ENCODE results near the gene ITGA11.

ITGA11 gene

DNA sequence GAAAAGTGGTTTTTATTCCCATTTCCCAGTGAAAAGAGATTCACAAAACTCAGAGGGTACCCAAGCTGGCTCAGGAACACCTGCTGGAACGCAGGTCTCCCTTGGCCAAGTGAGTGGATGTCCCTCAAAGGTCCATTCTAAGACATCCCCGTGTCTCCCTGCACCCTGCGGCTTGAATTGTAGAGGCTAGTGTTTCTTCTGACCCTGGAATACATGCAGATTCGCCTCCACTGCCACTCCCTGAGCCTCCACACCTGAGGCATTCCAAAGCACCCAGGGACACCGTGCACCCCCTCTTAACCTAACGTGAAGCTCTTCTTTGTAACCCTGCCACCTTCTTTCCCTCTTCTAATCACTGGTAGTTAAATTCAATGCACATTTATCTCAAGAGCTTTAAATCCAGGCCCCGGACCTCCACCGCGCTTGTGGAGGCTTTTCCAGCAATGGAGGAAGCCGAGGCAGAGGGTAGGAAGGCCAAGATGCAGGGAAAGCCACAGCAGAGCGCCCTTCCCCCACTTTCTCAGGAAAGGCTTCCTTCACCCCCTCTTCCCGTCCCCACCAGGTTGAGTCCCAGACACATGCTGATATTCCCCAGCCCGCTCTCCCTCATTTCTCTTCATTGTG lies 590 bp upstream of the ITGA11 start:
- H3K27me3 ChIP-seq (ENCODE audit: insufficient read depth, poor library complexity, severe bottlenecking): peaks cover 46% of the 10 kb centered on the region
- TF ChIP-seq CTCF (IDR thresholded peaks at IDR 0.05; ENCODE audit: insufficient read depth, low read length) (no peak), SPI1 (IDR thresholded peaks at IDR 0.05; ENCODE audit: borderline replicate concordance, low read depth) (no peak), REST (IDR thresholded peaks at IDR 0.05; ENCODE audit: insufficient replicate concordance, low read depth) (no peak), GABPA (IDR thresholded peaks at IDR 0.05; ENCODE audit: low read depth) (no peak), POLR2AphosphoS5 (IDR thresholded peaks at IDR 0.05; ENCODE audit: low read depth) (no peak)
- no peak for DNase-seq (ENCODE audit: low read depth in 1 of 2, low spot score in 1 of 2)
- no peak overlapping the region for H3K4me3 ChIP-seq (replicated peaks; ENCODE audit: insufficient read depth, low read length)
- no peak overlapping the region for H3K27ac ChIP-seq (replicated peaks)

DNA sequence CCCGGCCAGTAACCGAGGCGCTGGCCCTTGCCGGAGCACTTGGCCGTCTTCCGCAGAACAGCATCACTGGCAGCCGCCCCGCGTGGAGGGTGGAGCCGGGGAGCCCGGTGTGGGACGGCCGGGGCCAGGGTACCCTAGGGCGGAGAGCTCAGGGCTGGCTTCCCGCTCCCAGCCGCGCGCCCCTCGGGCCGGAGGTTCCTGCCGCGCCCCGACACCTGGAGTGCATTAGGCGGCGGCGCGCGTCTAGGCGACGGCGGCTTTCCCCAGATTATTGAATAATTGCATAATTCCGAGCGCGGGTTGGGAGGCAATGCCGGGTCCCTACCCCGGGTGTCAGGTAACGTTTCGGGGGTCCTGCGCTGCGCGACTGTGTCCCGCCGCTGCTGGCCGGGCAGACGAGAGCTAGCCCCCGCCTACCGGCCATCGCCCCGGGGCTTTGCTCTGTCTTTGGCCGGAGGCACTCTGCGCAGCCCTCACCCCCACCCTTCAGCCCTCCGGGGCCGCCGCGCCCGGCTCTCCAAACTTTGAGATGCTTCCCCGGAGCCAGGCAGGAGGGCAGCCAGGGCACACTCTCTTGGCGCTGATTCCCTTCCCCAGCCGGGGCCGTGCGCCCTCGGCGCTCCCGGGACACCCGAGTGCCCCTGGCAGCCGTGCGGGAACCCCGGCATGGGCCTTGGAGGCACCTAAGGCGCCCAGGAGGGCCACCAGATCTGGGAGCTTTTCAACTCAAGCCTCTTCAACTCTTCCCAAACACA lies 749 bp downstream of the ITGA11 start:
- no peak overlapping the region for H3K4me3 ChIP-seq (replicated peaks; ENCODE audit: insufficient read depth, low read length)
- peaks cover 46% of the 10 kb centered on the region for H3K27me3 ChIP-seq (ENCODE audit: insufficient read depth, poor library complexity, severe bottlenecking)
- TF ChIP-seq POLR2AphosphoS5 (IDR thresholded peaks at IDR 0.05; ENCODE audit: low read depth) (no peak), GABPA (IDR thresholded peaks at IDR 0.05; ENCODE audit: low read depth) (no peak), REST (IDR thresholded peaks at IDR 0.05; ENCODE audit: insufficient replicate concordance, low read depth) (no peak), SPI1 (IDR thresholded peaks at IDR 0.05; ENCODE audit: borderline replicate concordance, low read depth) (no peak)
- no peak for DNase-seq (ENCODE audit: low read depth in 1 of 2, low spot score in 1 of 2)
- H3K27ac ChIP-seq (replicated peaks): no peak overlapping the region

DNA sequence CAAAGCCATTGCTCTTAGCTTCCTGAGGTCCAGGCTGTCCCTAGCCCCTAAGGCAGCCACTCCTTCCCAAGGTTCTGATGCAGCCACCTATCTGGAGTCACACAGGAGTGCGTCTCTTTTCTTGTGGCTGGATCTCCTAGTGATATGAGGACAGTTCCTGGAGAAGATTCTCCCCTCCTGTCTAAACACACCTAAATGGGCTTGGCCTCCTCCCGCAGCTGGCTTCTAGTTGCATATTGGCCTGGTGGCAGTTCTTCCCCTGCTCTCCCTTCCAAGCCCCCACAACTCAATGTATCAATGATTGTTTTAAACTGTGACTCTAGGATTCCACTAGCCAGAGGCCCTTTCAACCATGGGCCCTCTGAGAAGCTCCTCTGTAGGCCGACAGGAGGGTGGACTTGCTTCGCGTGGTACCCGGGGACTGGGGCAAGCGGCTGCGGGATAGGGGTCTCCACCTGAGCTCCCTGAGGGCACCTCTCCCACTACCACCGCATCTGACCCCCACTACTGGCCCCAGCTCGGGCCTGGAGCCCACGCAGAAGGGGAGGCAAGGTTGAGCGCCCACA lies 1.4 kb downstream of the ITGA11 start:
- Histone ChIP-seq H3K27me3 (ENCODE audit: insufficient read depth, poor library complexity, severe bottlenecking) (peaks cover 44% of the 10 kb centered on the region), H3K4me3 (replicated peaks; ENCODE audit: insufficient read depth, low read length) (no peak overlapping the region), H3K27ac (replicated peaks) (no peak overlapping the region)
- no peak for DNase-seq (ENCODE audit: low read depth in 1 of 2, low spot score in 1 of 2)
- TF ChIP-seq REST (IDR thresholded peaks at IDR 0.05; ENCODE audit: insufficient replicate concordance, low read depth): no peak
- TF ChIP-seq POLR2AphosphoS5 (IDR thresholded peaks at IDR 0.05; ENCODE audit: low read depth): no peak
- no peak for TF ChIP-seq SPI1 (IDR thresholded peaks at IDR 0.05; ENCODE audit: borderline replicate concordance, low read depth)
- TF ChIP-seq CTCF (IDR thresholded peaks at IDR 0.05; ENCODE audit: insufficient read depth, low read length): no peak
- TF ChIP-seq GABPA (IDR thresholded peaks at IDR 0.05; ENCODE audit: low read depth): no peak

Data from HL-60 (cell line).